ENCODE measurements around the gene C9orf153. TPM values are rescaled to one million over a fixed set of nuclear protein-coding genes. Genes with fewer than 3 reads are reported as not detected.

Gene C9orf153
- total RNA-seq, 1 experiment from 2014 or later = 0.17 TPM

DNA sequence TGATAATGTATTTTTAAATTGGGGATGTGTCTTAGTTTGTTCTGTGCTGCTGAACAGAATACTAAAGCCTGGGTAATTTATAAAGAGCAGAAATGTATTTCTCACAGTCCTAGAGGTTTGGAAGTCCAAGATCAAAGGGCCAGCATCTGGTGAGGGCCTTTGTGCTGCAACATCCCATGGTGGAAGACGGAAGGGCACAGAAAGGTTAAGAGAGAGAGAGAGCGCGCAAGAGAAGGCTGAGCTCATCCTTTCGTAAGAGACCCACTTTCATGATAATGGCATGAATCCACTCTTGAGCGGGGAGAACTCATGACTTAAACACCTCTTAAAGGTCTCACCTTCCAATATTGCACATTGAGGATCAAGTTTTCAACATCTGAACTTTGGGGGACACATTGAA, 81.0 kb downstream of the C9orf153 start:
- Histone ChIP-seq H3K4ac (ENCODE audit: low read depth, low read length) (no peak overlapping the region), H4K8ac (replicated peaks; ENCODE audit: insufficient read length, low read depth, low read length) (no peak overlapping the region), H3K9me3 (ENCODE audit: control insufficient read depth, low read depth, low read length) (no peaks in the 10 kb centered on the region), H3K56ac (ENCODE audit: insufficient read length, low read depth, low read length) (no peak overlapping the region), H3K23me2 (ENCODE audit: insufficient read length, low read depth, low read length, poor library complexity, severe bottlenecking) (no peaks in the 10 kb centered on the region), H3K4me1 (ENCODE audit: insufficient read depth, low read length) (peaks cover 2% of the 10 kb centered on the region; the same call in 1 of the 2 replicates), H2AFZ (ENCODE audit: low read length) (no peak overlapping the region), H3K79me1 (ENCODE audit: insufficient read depth, low read depth, low read length, poor library complexity, severe bottlenecking) (no peaks in the 10 kb centered on the region), H2BK120ac (ENCODE audit: low read depth, low read length, poor library complexity, severe bottlenecking) (no peak overlapping the region), H4K20me1 (ENCODE audit: control insufficient read depth, insufficient read depth, insufficient read length) (no peaks in the 10 kb centered on the region), H3K4me2 (ENCODE audit: insufficient read depth, insufficient read length, low read length) (no peak overlapping the region), H3K14ac (ENCODE audit: insufficient read depth, low read length) (no peak overlapping the region), H3K23ac (ENCODE audit: insufficient read length, low read depth, low read length) (no peak overlapping the region), H3K79me2 (ENCODE audit: insufficient read depth, low read length) (no peaks in the 10 kb centered on the region), H3T11ph (ENCODE audit: low read length) (no peak overlapping the region), H2BK5ac (ENCODE audit: insufficient read length, low read length) (no peak overlapping the region), H4K5ac (ENCODE audit: insufficient read length, low read depth, low read length) (no peak overlapping the region), H3K9ac (ENCODE audit: extremely low read depth, insufficient read length, low read length) (no peak overlapping the region), H2BK12ac (ENCODE audit: insufficient read length, low read depth, low read length) (no peak overlapping the region), H4K91ac (ENCODE audit: insufficient read length, low read depth, low read length) (no peak overlapping the region), H2AK5ac (ENCODE audit: insufficient read length, low read length) (no peak overlapping the region), H2BK15ac (ENCODE audit: low read depth, low read length) (no peak overlapping the region), H3K27me3 (ENCODE audit: insufficient read depth, low read length) (no peaks in the 10 kb centered on the region), H3K18ac (ENCODE audit: insufficient read length, low read depth, low read length) (no peak overlapping the region), H3K27ac (ENCODE audit: insufficient read length, low read depth, low read length) (no peak overlapping the region), H2BK20ac (ENCODE audit: low read depth, low read length, poor library complexity, severe bottlenecking) (no peak overlapping the region)
- Mint-ChIP-seq H3K4me3 (no peak overlapping the region), H3K27ac (no peak overlapping the region; a peak in 1 of 7 replicates), H3K4me1 (peaks cover 45% of the 10 kb centered on the region in 2 experiments), H3K27me3 (ENCODE audit: low read depth) (no peaks in the 10 kb centered on the region), H3K36me3 (ENCODE audit: insufficient read depth in 1 of 3, low read depth in 3 of 3) (no peaks in the 10 kb centered on the region), H3K9me3 (no peaks in the 10 kb centered on the region)
- TF ChIP-seq, protein P1, sequence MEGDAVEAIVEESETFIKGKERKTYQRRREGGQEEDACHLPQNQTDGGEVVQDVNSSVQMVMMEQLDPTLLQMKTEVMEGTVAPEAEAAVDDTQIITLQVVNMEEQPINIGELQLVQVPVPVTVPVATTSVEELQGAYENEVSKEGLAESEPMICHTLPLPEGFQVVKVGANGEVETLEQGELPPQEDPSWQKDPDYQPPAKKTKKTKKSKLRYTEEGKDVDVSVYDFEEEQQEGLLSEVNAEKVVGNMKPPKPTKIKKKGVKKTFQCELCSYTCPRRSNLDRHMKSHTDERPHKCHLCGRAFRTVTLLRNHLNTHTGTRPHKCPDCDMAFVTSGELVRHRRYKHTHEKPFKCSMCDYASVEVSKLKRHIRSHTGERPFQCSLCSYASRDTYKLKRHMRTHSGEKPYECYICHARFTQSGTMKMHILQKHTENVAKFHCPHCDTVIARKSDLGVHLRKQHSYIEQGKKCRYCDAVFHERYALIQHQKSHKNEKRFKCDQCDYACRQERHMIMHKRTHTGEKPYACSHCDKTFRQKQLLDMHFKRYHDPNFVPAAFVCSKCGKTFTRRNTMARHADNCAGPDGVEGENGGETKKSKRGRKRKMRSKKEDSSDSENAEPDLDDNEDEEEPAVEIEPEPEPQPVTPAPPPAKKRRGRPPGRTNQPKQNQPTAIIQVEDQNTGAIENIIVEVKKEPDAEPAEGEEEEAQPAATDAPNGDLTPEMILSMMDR (conservative IDR thresholded peaks at IDR 0.05) = no peak
- WGBS (ENCODE audit: extremely low coverage, insufficient read length, low lambda C conversion rate) = no CpG with 5 or more reads among the region's 5 CpGs
- no peak for DNase-seq

Data from H9 (cell line).